HCT116 (cell line): ENCODE data around the gene ZNF367.

Source experiments
- CEBPB ChIP-seq: IDR thresholded peaks from 2 replicates; pipeline ENCODE4 v1.6.1; 2012; ENCODE audit warnings: low read depth
- EGR1 ChIP-seq: IDR thresholded peaks from 2 replicates; pipeline ENCODE4 v1.6.1; 2012; ENCODE audit warnings: low read depth
- EZH2 ChIP-seq: fragments of 200-600 bp; sonication (generic); IDR thresholded peaks from 2 replicates; pipeline ENCODE4 v1.6.1; 2017; ENCODE audit warnings: antibody characterized with exemption, mixed run types
- EZH2phosphoT487 ChIP-seq: fragments of 200-600 bp; IDR thresholded peaks from 2 replicates; pipeline ENCODE4 v1.6.1; 2018; ENCODE audit warnings: antibody characterized with exemption, borderline replicate concordance
- JUND ChIP-seq: IDR thresholded peaks from 2 replicates; pipeline ENCODE4 v1.6.1; 2012
- POLR2A ChIP-seq: IDR thresholded peaks from 2 replicates; pipeline ENCODE4 v1.7.0; 2011; ENCODE audit warnings: borderline replicate concordance; ENCODE audit not compliant: insufficient read depth, insufficient read length; ENCODE audit errors: extremely low read depth
- RAD21 ChIP-seq: IDR thresholded peaks from 2 replicates; pipeline ENCODE4 v1.6.1; 2012; ENCODE audit warnings: low read depth, mild to moderate bottlenecking
- TCF7L2 ChIP-seq: IDR thresholded peaks from 2 replicates; pipeline ENCODE4 v1.7.0; 2011; ENCODE audit warnings: borderline replicate concordance, inconsistent platforms; ENCODE audit not compliant: insufficient read depth, insufficient read length; ENCODE audit errors: extremely low read depth
- YY1 ChIP-seq: IDR thresholded peaks from 2 replicates; pipeline ENCODE4 v1.6.1; 2011; ENCODE audit warnings: low read length, low read depth, moderate library complexity, mild to moderate bottlenecking; ENCODE audit not compliant: insufficient replicate concordance; ENCODE audit errors: extremely low read depth
- TF ChIP-seq, protein P1 (sequence below), 3 experiments: fragments of 200-600 bp in 1 of 3; sonication (generic) in 1 of 3; IDR thresholded peaks in 2 of 3; conservative IDR thresholded peaks in 1 of 3; 2 replicates each; pipeline ENCODE4 v1.5.1; 2012 to 2017; ENCODE audit warnings: low read depth in 2 of 3, low read length in 2 of 3, antibody characterized with exemption in 1 of 3, borderline replicate concordance in 1 of 3, control low read depth in 1 of 3, mild to moderate bottlenecking in 1 of 3, mixed read lengths in 1 of 3, mixed run types in 1 of 3, moderate library complexity in 1 of 3; ENCODE audit not compliant: insufficient read depth in 1 of 3
- TF ChIP-seq, protein P2 (sequence below): IDR thresholded peaks from 2 replicates; pipeline ENCODE4 v1.6.1; 2012

DNA sequence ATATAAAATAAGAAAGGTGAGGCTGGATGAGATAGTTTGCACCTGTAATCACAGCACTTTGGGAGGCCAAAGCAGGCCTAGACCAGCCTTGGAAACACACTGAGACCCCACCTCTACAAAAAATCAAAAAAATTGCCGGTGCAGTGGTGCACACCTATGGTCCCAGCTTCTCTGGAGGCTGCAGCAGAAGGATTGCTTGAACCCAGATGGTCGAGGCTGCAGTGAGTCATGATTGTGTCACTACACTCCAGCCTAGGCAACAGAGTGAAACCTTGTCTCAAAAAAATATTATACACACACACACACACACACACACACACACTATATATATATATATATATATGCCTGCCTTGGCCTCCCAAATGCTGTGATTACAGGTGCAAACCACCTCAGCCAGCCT, 36.0 kb downstream of the ZNF367 start:
- TF ChIP-seq, protein P1, sequence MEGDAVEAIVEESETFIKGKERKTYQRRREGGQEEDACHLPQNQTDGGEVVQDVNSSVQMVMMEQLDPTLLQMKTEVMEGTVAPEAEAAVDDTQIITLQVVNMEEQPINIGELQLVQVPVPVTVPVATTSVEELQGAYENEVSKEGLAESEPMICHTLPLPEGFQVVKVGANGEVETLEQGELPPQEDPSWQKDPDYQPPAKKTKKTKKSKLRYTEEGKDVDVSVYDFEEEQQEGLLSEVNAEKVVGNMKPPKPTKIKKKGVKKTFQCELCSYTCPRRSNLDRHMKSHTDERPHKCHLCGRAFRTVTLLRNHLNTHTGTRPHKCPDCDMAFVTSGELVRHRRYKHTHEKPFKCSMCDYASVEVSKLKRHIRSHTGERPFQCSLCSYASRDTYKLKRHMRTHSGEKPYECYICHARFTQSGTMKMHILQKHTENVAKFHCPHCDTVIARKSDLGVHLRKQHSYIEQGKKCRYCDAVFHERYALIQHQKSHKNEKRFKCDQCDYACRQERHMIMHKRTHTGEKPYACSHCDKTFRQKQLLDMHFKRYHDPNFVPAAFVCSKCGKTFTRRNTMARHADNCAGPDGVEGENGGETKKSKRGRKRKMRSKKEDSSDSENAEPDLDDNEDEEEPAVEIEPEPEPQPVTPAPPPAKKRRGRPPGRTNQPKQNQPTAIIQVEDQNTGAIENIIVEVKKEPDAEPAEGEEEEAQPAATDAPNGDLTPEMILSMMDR (IDR thresholded peaks at IDR 0.05 in 2 of 3, conservative IDR thresholded peaks at IDR 0.05 in 1 of 3; ENCODE audit: borderline replicate concordance in 1 of 3, insufficient read depth in 1 of 3, low read depth in 2 of 3, low read length in 2 of 3): no peak
- peak; percentile 56 for TF ChIP-seq CEBPB
- no peak for TF ChIP-seq EZH2phosphoT487
- no peak for TF ChIP-seq POLR2A
- TF ChIP-seq YY1: no peak
- no peak for TF ChIP-seq EGR1
- TF ChIP-seq TCF7L2: no peak
- TF ChIP-seq EZH2: no peak
- TF ChIP-seq RAD21: no peak
- TF ChIP-seq, protein P2, sequence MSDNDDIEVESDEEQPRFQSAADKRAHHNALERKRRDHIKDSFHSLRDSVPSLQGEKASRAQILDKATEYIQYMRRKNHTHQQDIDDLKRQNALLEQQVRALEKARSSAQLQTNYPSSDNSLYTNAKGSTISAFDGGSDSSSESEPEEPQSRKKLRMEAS: no peak
- TF ChIP-seq JUND: no peak
